Panc1 (cell line): ENCODE measurements around the gene HOXA10. TPM values are rescaled to one million over a fixed set of nuclear protein-coding genes. Genes with fewer than 3 reads are reported as not detected.

Experiments used
- ATAC-seq: fragments of 200-7000 bp; cut with Tn5 transposase; 2 replicates; pipeline ENCODE4 v1.9.1; 2020; ENCODE audit warnings: mild to moderate bottlenecking, moderate library complexity
- BruUV-seq: library from RNA; stranded (reverse); fragments of 400-500 nt; replicated peaks from 2 replicates; lab custom pipeline; 2021; lab: Mats Ljungman, UMichigan
- CTCF ChIA-PET: fragments of 300-600 bp; sonication (Branson Sonifier 250); formaldehyde crosslinking; loops from one replicate; lab custom pipeline; 2022; ENCODE audit warnings: antibody characterized with exemption; lab: Charles Lee
- POLR2A ChIA-PET: fragments of 300-600 bp; sonication (Branson Sonifier 250); formaldehyde crosslinking; loops from one replicate; lab custom pipeline; 2022; ENCODE audit warnings: antibody characterized with exemption; lab: Charles Lee
- DNase-seq: peaks from one replicate; pipeline ENCODE4 v3.0.0-alpha.2; 2010; ENCODE audit warnings: low read depth, low spot score
- H3K27ac ChIP-seq: 2 replicates; pipeline ENCODE4 v1.5.1; 2011; ENCODE audit warnings: mild to moderate bottlenecking, low read length, inconsistent platforms
- H3K27me3 ChIP-seq: fragments of 200-500 bp; sonication (Bioruptor generic); 2 replicates; pipeline ENCODE4 v1.6.0; 2014; ENCODE audit warnings: low read length, inconsistent platforms; ENCODE audit not compliant: control insufficient read depth, insufficient read depth
- H3K36me3 ChIP-seq: fragments of 200-500 bp; sonication (Bioruptor generic); 2 replicates; pipeline ENCODE4 v1.5.1; 2014; ENCODE audit warnings: inconsistent platforms, mild to moderate bottlenecking, low read length, moderate library complexity; ENCODE audit not compliant: control insufficient read depth, insufficient read depth
- H3K4me1 ChIP-seq: 2 replicates; pipeline ENCODE4 v1.5.1; 2011; ENCODE audit warnings: inconsistent platforms, mild to moderate bottlenecking, low read length, moderate library complexity; ENCODE audit not compliant: control insufficient read depth, insufficient read depth
- H3K4me3 ChIP-seq, 2 experiments: 2 replicates each; pipeline ENCODE4 v1.5.1; 2011 to 2012; ENCODE audit warnings: low read depth in 2 of 2, low read length in 2 of 2, mild to moderate bottlenecking in 2 of 2, inconsistent platforms in 1 of 2, moderate library complexity in 1 of 2
- H3K9me3 ChIP-seq: fragments of 200-500 bp; sonication (Bioruptor generic); 2 replicates; pipeline ENCODE4 v1.5.1; 2014; ENCODE audit warnings: low read depth, mild to moderate bottlenecking, inconsistent platforms, low read length, moderate library complexity; ENCODE audit not compliant: control insufficient read depth, insufficient read depth
- CTCF ChIP-seq: fragments of 450-650 bp; IDR thresholded peaks from 2 replicates; pipeline ENCODE4 v1.5.1; 2017; ENCODE audit warnings: mild to moderate bottlenecking
- POLR2AphosphoS5 ChIP-seq: IDR thresholded peaks from 2 replicates; pipeline ENCODE4 v1.6.1; 2012; ENCODE audit warnings: mild to moderate bottlenecking, low read depth, low read length, moderate library complexity
- REST ChIP-seq, 2 experiments: IDR thresholded peaks; 2 replicates each; pipeline ENCODE4 v1.6.1; 2011 to 2012; ENCODE audit warnings: low read depth in 2 of 2, control low read depth in 1 of 2, low read length in 1 of 2, mild to moderate bottlenecking in 1 of 2, moderate library complexity in 1 of 2; ENCODE audit not compliant: insufficient read depth in 1 of 2
- SIN3A ChIP-seq: IDR thresholded peaks from 2 replicates; pipeline ENCODE4 v1.6.1; 2012; ENCODE audit warnings: low read depth, mild to moderate bottlenecking, low read length, moderate library complexity, borderline replicate concordance; ENCODE audit not compliant: insufficient read depth
- TCF7L2 ChIP-seq: IDR thresholded peaks from 2 replicates; pipeline ENCODE4 v1.6.1; 2011; ENCODE audit warnings: mild to moderate bottlenecking, low read depth, low read length, inconsistent platforms
- in situ Hi-C: cut with HindIII; loops from 2 replicates; pipeline ENCODE4 v1.10.0; 2016; ENCODE audit warnings: low sequenced_read_pairs, low pct_unique_long_range_greater_than_20kb
- intact Hi-C: fragments of 100-400 bp; cut with micrococcal nuclease; formaldehyde crosslinking; loops from one replicate; pipeline ENCODE4 v1.10.0; 2022; ENCODE audit not compliant: unreplicated experiment
- total RNA-seq: library from RNA; stranded (reverse); gene quantifications from one replicate; pipeline ENCODE4 v1.2.1, GENCODE V29; 2021; ENCODE audit not compliant: unreplicated experiment

Gene HOXA10
- total RNA-seq, 1 experiment from 2014 or later: 0.41 TPM

- Histone ChIP-seq H3K4me3 (no peak overlapping the region), H3K9me3 (no peaks in the 10 kb centered on the region), H3K27me3 (no peaks in the 10 kb centered on the region), H3K4me1 (peaks cover 5% of the 10 kb centered on the region; the same call in 1 of the 2 replicates), H3K27ac (no peak overlapping the region), H3K36me3 (no peaks in the 10 kb centered on the region)
- no peak for DNase-seq
- POLR2A ChIA-PET: no interaction called here
- no TSS peak for BruUV-seq
- in situ Hi-C loops: no loop called here
- no peak for ATAC-seq
- CTCF ChIA-PET: interaction anchor here (0.7 kb wide), 1 partner anchor 8 kb away, joined by 3 read pairs; no protein-coding TSS in a partner anchor
- TF ChIP-seq CTCF (no peak), POLR2AphosphoS5 (no peak), TCF7L2 (no peak), REST (IDR thresholded peaks at IDR 0.05; ENCODE audit: insufficient read depth in 1 of 2, low read depth in 2 of 2, low read length in 1 of 2) (no peak), SIN3A (no peak)
- intact Hi-C loops: no loop called here
Observed at GRCh38 chr7:27171325-27171636, 2.8 kb downstream of the HOXA10 start.

GRCh38 chr7:27170426-27171324 lies 3.4 kb downstream of the HOXA10 start:
- Histone ChIP-seq H3K27ac (no peak overlapping the region), H3K4me1 (peaks cover 5% of the 10 kb centered on the region; the same call in 1 of the 2 replicates), H3K36me3 (no peaks in the 10 kb centered on the region), H3K27me3 (no peaks in the 10 kb centered on the region), H3K4me3 (no peak overlapping the region), H3K9me3 (no peaks in the 10 kb centered on the region)
- ATAC-seq: no peak
- ChIA-PET CTCF (interaction anchor here (0.7 to 1.4 kb wide), 2 partner anchors 9 kb away, joined by 3 to 4 read pairs; no protein-coding TSS in a partner anchor), POLR2A (no interaction called here)
- no TSS peak for BruUV-seq
- no peak for TF ChIP-seq CTCF
- TF ChIP-seq TCF7L2: no peak
- TF ChIP-seq REST (IDR thresholded peaks at IDR 0.05; ENCODE audit: insufficient read depth in 1 of 2, low read depth in 2 of 2, low read length in 1 of 2): no peak
- TF ChIP-seq SIN3A: no peak
- DNase-seq: no peak
- in situ Hi-C loops: no loop called here
- intact Hi-C loops: no loop called here
